DND-41 (cell line): Measurements from ENCODE around the gene NUP214.

Source experiments
- EZH2 ChIP-seq: IDR thresholded peaks from 3 replicates; pipeline ENCODE4 v1.6.1; 2012; ENCODE audit warnings: borderline replicate concordance, low read depth, mild to moderate bottlenecking, moderate library complexity, low read length, inconsistent platforms; ENCODE audit not compliant: severe bottlenecking
- TF ChIP-seq, protein P1 (sequence below): IDR thresholded peaks from 2 replicates; pipeline ENCODE4 v1.5.1; 2012; ENCODE audit warnings: borderline replicate concordance, low read length, moderate library complexity, mild to moderate bottlenecking; ENCODE audit not compliant: poor library complexity, severe bottlenecking; ENCODE audit errors: extremely low read depth

DNA sequence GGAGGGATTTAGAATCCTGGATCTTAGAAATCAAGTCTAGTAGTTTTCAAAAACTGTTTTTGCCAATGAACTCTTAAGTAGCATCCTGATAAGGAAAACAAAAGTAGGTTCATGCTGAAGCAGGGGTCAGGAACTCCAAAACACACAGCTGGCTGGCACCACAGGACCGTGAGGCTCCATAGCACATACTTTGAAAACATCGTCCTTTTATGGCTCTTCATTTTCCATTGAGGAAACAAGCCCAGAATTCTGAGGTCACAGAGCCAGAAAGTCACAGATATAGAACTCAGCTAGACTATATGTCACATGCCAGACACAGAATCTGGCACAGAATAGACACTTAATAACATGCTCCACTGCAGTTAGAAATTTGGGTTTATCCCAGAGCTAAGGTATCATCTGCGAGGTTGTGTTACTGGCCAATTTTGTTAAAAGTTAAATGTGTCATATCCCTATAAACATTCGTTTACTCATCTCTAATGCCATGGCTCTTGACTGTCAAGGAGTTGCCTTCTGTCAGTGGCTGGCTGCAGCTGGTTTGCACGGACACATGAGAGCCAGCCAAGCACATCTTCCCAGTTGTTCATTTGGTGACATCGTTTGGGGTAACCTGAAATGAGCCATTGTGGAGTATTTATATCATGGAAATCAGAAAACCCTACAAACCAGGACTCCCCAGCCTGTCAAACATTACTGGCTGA lies 92.1 kb downstream of the NUP214 start:
- TF ChIP-seq, protein P1, sequence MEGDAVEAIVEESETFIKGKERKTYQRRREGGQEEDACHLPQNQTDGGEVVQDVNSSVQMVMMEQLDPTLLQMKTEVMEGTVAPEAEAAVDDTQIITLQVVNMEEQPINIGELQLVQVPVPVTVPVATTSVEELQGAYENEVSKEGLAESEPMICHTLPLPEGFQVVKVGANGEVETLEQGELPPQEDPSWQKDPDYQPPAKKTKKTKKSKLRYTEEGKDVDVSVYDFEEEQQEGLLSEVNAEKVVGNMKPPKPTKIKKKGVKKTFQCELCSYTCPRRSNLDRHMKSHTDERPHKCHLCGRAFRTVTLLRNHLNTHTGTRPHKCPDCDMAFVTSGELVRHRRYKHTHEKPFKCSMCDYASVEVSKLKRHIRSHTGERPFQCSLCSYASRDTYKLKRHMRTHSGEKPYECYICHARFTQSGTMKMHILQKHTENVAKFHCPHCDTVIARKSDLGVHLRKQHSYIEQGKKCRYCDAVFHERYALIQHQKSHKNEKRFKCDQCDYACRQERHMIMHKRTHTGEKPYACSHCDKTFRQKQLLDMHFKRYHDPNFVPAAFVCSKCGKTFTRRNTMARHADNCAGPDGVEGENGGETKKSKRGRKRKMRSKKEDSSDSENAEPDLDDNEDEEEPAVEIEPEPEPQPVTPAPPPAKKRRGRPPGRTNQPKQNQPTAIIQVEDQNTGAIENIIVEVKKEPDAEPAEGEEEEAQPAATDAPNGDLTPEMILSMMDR: no peak
- TF ChIP-seq EZH2: no peak
